ENCODE measurements around the gene TXLNG. TPM values are rescaled to one million over a fixed set of nuclear protein-coding genes. Genes with fewer than 3 reads are reported as not detected.

Gene TXLNG
- total and polyA plus RNA-seq, 2 of the 4 experiments (the other 2 are of a cell fraction) = 7.0 to 9.7 TPM

- peak overlapping the region; percentile 33; the same call in 1 of the 2 replicates for H2BK120ac ChIP-seq (ENCODE audit: low read depth, low read length)
- TF ChIP-seq CTCF (conservative IDR thresholded peaks at IDR 0.05; ENCODE audit: low read depth, low read length) (peak; percentile 39), CEBPB (IDR thresholded peaks at IDR 0.05; ENCODE audit: low read depth, low read length) (no peak)
- H4K5ac ChIP-seq (ENCODE audit: low read depth, low read length) = peak overlapping the region; percentile 18
- 0 out of 2 replicates have a peak overlapping the region, but pooled peaks have one; percentile 44 for H3K4ac ChIP-seq (ENCODE audit: low read depth, low read length)
- ChIA-PET POLR2A (ENCODE audit: unreplicated experiment) (no interaction called here), CTCF (interaction anchor here (0.9 to 2.0 kb wide), 4 partner anchors 10 to 239 kb away, joined by 3 to 7 read pairs (median 4); no protein-coding TSS in a partner anchor)
- H3K9me1 ChIP-seq (ENCODE audit: insufficient read depth, low read length) = peaks cover 3% of the 10 kb centered on the region; the same call in 1 of the 2 replicates
- H3K36me3 ChIP-seq (ENCODE audit: control insufficient read depth, insufficient read depth, low read length) = peaks cover 3% of the 10 kb centered on the region; the same call in 1 of the 2 replicates
- H3K18ac ChIP-seq (ENCODE audit: low read depth, low read length) = peak overlapping the region; percentile 16; the same call in 1 of the 2 replicates
- no peak overlapping the region for H3K56ac ChIP-seq (ENCODE audit: extremely low read depth, insufficient read depth, low read length)
- peaks cover 4% of the 10 kb centered on the region for H3K4me1 ChIP-seq (ENCODE audit: control insufficient read depth, insufficient read depth, low read length)
- no peaks in the 10 kb centered on the region for H3K9me3 ChIP-seq (ENCODE audit: control insufficient read depth, insufficient read depth, low read length)
- H2BK20ac ChIP-seq (ENCODE audit: low read depth, low read length) = no peak overlapping the region
- no peak overlapping the region; a peak in 1 of 4 replicates for H4K8ac ChIP-seq (ENCODE audit: low read depth in 2 of 2, low read length in 2 of 2)
- H4K91ac ChIP-seq (ENCODE audit: insufficient read depth, low read depth, low read length) = no peak overlapping the region; the same call in 1 of the 2 replicates
- peak overlapping the region; percentile 6; the same call in 1 of the 2 replicates for H3K23ac ChIP-seq (ENCODE audit: low read depth, low read length)
- peak overlapping the region; percentile 34; the same call in 1 of the 2 replicates for H2AK5ac ChIP-seq (ENCODE audit: low read depth, low read length)
- H2AK9ac ChIP-seq (replicated peaks; ENCODE audit: low read depth, low read length, poor library complexity) = no peak overlapping the region
- peak overlapping the region; percentile 65 for H3K9ac ChIP-seq (ENCODE audit: low read depth, low read length)
- peak overlapping the region; percentile 51 for H2BK5ac ChIP-seq (ENCODE audit: low read depth, low read length, poor library complexity, severe bottlenecking)
- no peaks in the 10 kb centered on the region for H4K20me1 ChIP-seq (ENCODE audit: insufficient read depth, low read length)
- DNase-seq (peak; percentile 38), ATAC-seq (ENCODE audit: low read depth) (peak; percentile 86)
- H3K14ac ChIP-seq (replicated peaks; ENCODE audit: low read depth, low read length) = peak overlapping the region; percentile 64
- BruUV-seq (replicated peaks) = no TSS peak
- H3K4me2 ChIP-seq (ENCODE audit: low read depth, low read length) = peak overlapping the region; percentile 72
- no peak overlapping the region for H3K4me3 ChIP-seq (ENCODE audit: insufficient read depth, low read depth, low read length)
- H3K27ac ChIP-seq (ENCODE audit: insufficient read depth, low read length) = peak overlapping the region; percentile 78; the same call in 1 of the 2 replicates
- no peaks in the 10 kb centered on the region for H3K27me3 ChIP-seq (ENCODE audit: control insufficient read depth, insufficient read depth, low read length)
- H3K79me1 ChIP-seq (ENCODE audit: low read depth in 1 of 2, low read length in 2 of 2) = peaks cover 16 to 17% of the 10 kb centered on the region in 2 experiments
- dilution Hi-C loops (cut with HindIII; ENCODE audit: low sequenced_read_pairs, unreplicated experiment) = no loop called here
- in situ Hi-C loops (cut with MboI; ENCODE audit: low sequenced_read_pairs) = no loop called here
- intact Hi-C loops (cut with micrococcal nuclease) = no loop called here
- peak overlapping the region; percentile 22; the same call in 1 of the 3 replicates for H2BK15ac ChIP-seq (ENCODE audit: low read depth, low read length)
- H2AFZ ChIP-seq (replicated peaks; ENCODE audit: low read length, poor library complexity) = no peak overlapping the region
These were observed 21.3 kb downstream of the TXLNG start for GRCh38 chrX:16807548-16807947.

Measured in IMR-90 (cell line).